HepG2 (cell line): Measurements from ENCODE around the gene SIGLEC1. TPM values are rescaled to one million over a fixed set of nuclear protein-coding genes. Genes with fewer than 3 reads are reported as not detected.

Experiments used
- GABPB1 ChIP-seq: IDR thresholded peaks from 2 replicates; pipeline ENCODE4 v1.6.1; 2016; ENCODE audit warnings: mild to moderate bottlenecking, missing genetic modification reagents, moderate library complexity, missing compliant biosample characterization
- GATAD1 ChIP-seq: IDR thresholded peaks from 2 replicates; pipeline ENCODE4 v1.6.1; 2016; ENCODE audit warnings: missing genetic modification reagents, missing compliant biosample characterization
- HMGXB4 ChIP-seq, 2 experiments: sonication (generic) in 1 of 2; formaldehyde crosslinking in 1 of 2; IDR thresholded peaks; 2 replicates each; pipeline versions ENCODE4 v1.4.0 to v1.6.1; 2018 to 2020; ENCODE audit warnings: missing genetic modification reagents in 2 of 2, borderline replicate concordance in 1 of 2, low read depth in 1 of 2, mild to moderate bottlenecking in 1 of 2, missing biosample characterization in 1 of 2
- HOMEZ ChIP-seq: IDR thresholded peaks from 2 replicates; pipeline ENCODE4 v1.6.1; 2016; ENCODE audit warnings: low read depth
- NBN ChIP-seq: fragments of 450-650 bp; conservative IDR thresholded peaks from 2 replicates; pipeline ENCODE4 v1.6.1; 2017
- PLRG1 ChIP-seq: fragments of 450-650 bp; conservative IDR thresholded peaks from 2 replicates; pipeline ENCODE4 v1.6.1; 2016
- SNAPC2 ChIP-seq: sonication (generic); formaldehyde crosslinking; IDR thresholded peaks from 2 replicates; pipeline ENCODE4 v1.8.1; 2022; ENCODE audit warnings: mild to moderate bottlenecking, missing genetic modification reagents
- ZNF776 ChIP-seq: sonication (generic); formaldehyde crosslinking; IDR thresholded peaks from 2 replicates; pipeline ENCODE4 v1.4.0; 2020; ENCODE audit warnings: mild to moderate bottlenecking, missing genetic modification reagents
- polyA plus RNA-seq, 8 experiments: library from polyadenylated mRNA; depleted of rRNA in 3 of 8; stranded (reverse) in 7 of 8; unstranded in 1 of 8; fragments of >200 nt; fragmentation: Illumina TruSeq in 4 of 8; extraction: Trizol in 4 of 8; gene quantifications; 2 replicates each; pipeline versions ENCODE4 v1.2.1 to v1.2.3, GENCODE V29; 2011 to 2016; ENCODE audit warnings: low read depth in 4 of 8, missing spikeins in 1 of 8, mixed read lengths in 1 of 8; ENCODE audit not compliant: insufficient read depth in 1 of 8
- total RNA-seq, 5 experiments: library from RNA; depleted of rRNA; stranded (reverse); fragments of >200 nt; fragmentation: Illumina TruSeq; extraction: Trizol; gene quantifications; 2 replicates each; pipeline ENCODE4 v1.2.3, GENCODE V29; 2016; ENCODE audit warnings: low read depth in 1 of 5
- TF ChIP-seq, protein P1 (sequence below): sonication (generic); formaldehyde crosslinking; IDR thresholded peaks from 2 replicates; pipeline ENCODE4 v1.4.0; 2020; ENCODE audit warnings: mild to moderate bottlenecking, missing genetic modification reagents
- TF ChIP-seq, protein P2 (sequence below): sonication (generic); formaldehyde crosslinking; IDR thresholded peaks from 2 replicates; pipeline ENCODE4 v1.4.0; 2020; ENCODE audit warnings: missing genetic modification reagents, borderline replicate concordance
- TF ChIP-seq, protein P3 (sequence below): sonication (generic); formaldehyde crosslinking; IDR thresholded peaks from 2 replicates; pipeline ENCODE4 v1.5.0; 2020; ENCODE audit warnings: missing genetic modification reagents
- TF ChIP-seq, protein P4 (sequence below): sonication (generic); formaldehyde crosslinking; IDR thresholded peaks from 2 replicates; pipeline ENCODE4 v1.4.0; 2020; ENCODE audit warnings: missing genetic modification reagents, borderline replicate concordance

The SIGLEC1 gene
- total and polyA plus RNA-seq, 2 of the 13 experiments (the other 11 are each of a cell fraction or from before 2014, with no cell fraction given): 0.01 TPM; not detected in 1

DNA sequence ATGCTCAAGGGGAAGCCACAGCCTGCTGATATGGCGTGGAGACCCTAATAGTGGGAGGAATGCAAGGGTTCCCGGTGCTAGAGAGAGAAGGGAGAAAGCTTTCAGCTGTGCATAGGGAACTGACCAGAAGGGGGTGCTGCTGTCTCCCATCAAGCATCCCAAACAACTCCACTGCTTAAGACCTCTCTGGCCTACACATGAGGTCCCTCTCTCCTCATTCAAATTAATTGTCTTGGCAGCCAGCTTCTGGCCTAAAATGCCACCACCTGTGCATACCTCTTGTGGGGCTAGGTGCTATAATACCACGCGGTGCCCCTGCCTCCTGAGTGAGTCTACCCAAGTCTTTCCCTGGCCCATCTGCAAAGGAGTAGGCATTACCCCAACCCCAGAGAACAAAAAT is 40.7 kb upstream of the SIGLEC1 start (continued):
- TF ChIP-seq, protein P1, sequence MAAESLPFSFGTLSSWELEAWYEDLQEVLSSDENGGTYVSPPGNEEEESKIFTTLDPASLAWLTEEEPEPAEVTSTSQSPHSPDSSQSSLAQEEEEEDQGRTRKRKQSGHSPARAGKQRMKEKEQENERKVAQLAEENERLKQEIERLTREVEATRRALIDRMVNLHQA (CRISPR knock-in tag): no peak
- TF ChIP-seq HMGXB4 (CRISPR knock-in tag; IDR thresholded peaks at IDR 0.05; ENCODE audit: borderline replicate concordance in 1 of 2, low read depth in 1 of 2) (0 out of 4 replicates have a peak, but pooled peaks of 1 of the 2 experiments have one; percentile 18), ZNF776 (CRISPR knock-in tag) (no peak), SNAPC2 (CRISPR knock-in tag) (no peak), PLRG1 (no peak), GABPB1 (CRISPR knock-in tag) (no peak), NBN (no peak), HOMEZ (CRISPR knock-in tag) (no peak), GATAD1 (CRISPR knock-in tag) (no peak)
- TF ChIP-seq, protein P2, sequence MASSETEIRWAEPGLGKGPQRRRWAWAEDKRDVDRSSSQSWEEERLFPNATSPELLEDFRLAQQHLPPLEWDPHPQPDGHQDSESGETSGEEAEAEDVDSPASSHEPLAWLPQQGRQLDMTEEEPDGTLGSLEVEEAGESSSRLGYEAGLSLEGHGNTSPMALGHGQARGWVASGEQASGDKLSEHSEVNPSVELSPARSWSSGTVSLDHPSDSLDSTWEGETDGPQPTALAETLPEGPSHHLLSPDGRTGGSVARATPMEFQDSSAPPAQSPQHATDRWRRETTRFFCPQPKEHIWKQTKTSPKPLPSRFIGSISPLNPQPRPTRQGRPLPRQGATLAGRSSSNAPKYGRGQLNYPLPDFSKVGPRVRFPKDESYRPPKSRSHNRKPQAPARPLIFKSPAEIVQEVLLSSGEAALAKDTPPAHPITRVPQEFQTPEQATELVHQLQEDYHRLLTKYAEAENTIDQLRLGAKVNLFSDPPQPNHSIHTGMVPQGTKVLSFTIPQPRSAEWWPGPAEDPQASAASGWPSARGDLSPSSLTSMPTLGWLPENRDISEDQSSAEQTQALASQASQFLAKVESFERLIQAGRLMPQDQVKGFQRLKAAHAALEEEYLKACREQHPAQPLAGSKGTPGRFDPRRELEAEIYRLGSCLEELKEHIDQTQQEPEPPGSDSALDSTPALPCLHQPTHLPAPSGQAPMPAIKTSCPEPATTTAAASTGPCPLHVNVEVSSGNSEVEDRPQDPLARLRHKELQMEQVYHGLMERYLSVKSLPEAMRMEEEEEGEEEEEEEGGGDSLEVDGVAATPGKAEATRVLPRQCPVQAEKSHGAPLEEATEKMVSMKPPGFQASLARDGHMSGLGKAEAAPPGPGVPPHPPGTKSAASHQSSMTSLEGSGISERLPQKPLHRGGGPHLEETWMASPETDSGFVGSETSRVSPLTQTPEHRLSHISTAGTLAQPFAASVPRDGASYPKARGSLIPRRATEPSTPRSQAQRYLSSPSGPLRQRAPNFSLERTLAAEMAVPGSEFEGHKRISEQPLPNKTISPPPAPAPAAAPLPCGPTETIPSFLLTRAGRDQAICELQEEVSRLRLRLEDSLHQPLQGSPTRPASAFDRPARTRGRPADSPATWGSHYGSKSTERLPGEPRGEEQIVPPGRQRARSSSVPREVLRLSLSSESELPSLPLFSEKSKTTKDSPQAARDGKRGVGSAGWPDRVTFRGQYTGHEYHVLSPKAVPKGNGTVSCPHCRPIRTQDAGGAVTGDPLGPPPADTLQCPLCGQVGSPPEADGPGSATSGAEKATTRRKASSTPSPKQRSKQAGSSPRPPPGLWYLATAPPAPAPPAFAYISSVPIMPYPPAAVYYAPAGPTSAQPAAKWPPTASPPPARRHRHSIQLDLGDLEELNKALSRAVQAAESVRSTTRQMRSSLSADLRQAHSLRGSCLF (CRISPR knock-in tag): no peak
- TF ChIP-seq, protein P3, sequence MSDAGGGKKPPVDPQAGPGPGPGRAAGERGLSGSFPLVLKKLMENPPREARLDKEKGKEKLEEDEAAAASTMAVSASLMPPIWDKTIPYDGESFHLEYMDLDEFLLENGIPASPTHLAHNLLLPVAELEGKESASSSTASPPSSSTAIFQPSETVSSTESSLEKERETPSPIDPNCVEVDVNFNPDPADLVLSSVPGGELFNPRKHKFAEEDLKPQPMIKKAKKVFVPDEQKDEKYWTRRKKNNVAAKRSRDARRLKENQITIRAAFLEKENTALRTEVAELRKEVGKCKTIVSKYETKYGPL (CRISPR knock-in tag): no peak
- TF ChIP-seq, protein P4, sequence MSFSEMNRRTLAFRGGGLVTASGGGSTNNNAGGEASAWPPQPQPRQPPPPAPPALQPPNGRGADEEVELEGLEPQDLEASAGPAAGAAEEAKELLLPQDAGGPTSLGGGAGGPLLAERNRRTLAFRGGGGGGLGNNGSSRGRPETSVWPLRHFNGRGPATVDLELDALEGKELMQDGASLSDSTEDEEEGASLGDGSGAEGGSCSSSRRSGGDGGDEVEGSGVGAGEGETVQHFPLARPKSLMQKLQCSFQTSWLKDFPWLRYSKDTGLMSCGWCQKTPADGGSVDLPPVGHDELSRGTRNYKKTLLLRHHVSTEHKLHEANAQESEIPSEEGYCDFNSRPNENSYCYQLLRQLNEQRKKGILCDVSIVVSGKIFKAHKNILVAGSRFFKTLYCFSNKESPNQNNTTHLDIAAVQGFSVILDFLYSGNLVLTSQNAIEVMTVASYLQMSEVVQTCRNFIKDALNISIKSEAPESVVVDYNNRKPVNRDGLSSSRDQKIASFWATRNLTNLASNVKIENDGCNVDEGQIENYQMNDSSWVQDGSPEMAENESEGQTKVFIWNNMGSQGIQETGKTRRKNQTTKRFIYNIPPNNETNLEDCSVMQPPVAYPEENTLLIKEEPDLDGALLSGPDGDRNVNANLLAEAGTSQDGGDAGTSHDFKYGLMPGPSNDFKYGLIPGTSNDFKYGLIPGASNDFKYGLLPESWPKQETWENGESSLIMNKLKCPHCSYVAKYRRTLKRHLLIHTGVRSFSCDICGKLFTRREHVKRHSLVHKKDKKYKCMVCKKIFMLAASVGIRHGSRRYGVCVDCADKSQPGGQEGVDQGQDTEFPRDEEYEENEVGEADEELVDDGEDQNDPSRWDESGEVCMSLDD (CRISPR knock-in tag): no peak
